GM10248 (cell line): ENCODE results near the gene ZNF557.
"Not testable (repeated sequence)": the region's sequence is repeated elsewhere in the genome, so short reads cannot be mapped to it uniquely, and the experiment has no call there.

Experiments used
- CTCF ChIA-PET: fragments of 300-600 bp; sonication (Branson Sonifier 250); formaldehyde crosslinking; extraction: SDS; loops from one replicate; lab custom pipeline; 2021; ENCODE audit warnings: antibody characterized with exemption; lab: Yijun Ruan, JAX
- POLR2A ChIA-PET: fragments of 350-650 bp; sonication (Branson Sonifier 250); formaldehyde crosslinking; extraction: SDS; loops from one replicate; lab custom pipeline; 2020; ENCODE audit warnings: antibody characterized with exemption; lab: Yijun Ruan, JAX
- DNase-seq: peaks from one replicate; pipeline ENCODE4 v3.0.0; 2012; ENCODE audit errors: extremely low spot score
- TF ChIP-seq, protein P1 (sequence below): IDR thresholded peaks from 2 replicates; pipeline ENCODE4 v1.5.1; 2012; ENCODE audit warnings: mild to moderate bottlenecking, low read depth; ENCODE audit errors: extremely low read depth, missing control alignments, control extremely low read depth

Gene ZNF557

GRCh38 chr19:7063339-7063738, 6.2 kb upstream of the ZNF557 start:
- POLR2A ChIA-PET = no interaction called here
- CTCF ChIA-PET = interaction anchor here (0.6 kb wide), 1 partner anchor 99 kb away, joined by 3 read pairs; no protein-coding TSS in a partner anchor
- TF ChIP-seq, protein P1, sequence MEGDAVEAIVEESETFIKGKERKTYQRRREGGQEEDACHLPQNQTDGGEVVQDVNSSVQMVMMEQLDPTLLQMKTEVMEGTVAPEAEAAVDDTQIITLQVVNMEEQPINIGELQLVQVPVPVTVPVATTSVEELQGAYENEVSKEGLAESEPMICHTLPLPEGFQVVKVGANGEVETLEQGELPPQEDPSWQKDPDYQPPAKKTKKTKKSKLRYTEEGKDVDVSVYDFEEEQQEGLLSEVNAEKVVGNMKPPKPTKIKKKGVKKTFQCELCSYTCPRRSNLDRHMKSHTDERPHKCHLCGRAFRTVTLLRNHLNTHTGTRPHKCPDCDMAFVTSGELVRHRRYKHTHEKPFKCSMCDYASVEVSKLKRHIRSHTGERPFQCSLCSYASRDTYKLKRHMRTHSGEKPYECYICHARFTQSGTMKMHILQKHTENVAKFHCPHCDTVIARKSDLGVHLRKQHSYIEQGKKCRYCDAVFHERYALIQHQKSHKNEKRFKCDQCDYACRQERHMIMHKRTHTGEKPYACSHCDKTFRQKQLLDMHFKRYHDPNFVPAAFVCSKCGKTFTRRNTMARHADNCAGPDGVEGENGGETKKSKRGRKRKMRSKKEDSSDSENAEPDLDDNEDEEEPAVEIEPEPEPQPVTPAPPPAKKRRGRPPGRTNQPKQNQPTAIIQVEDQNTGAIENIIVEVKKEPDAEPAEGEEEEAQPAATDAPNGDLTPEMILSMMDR = no peak
- no peak for DNase-seq

- POLR2A ChIA-PET = no interaction called here
- no peak for DNase-seq
- TF ChIP-seq, protein P1 = no peak
- CTCF ChIA-PET = interaction anchor here (0.6 kb wide), 1 partner anchor 100 kb away, joined by 3 read pairs; no protein-coding TSS in a partner anchor
Measured at GRCh38 chr19:7063764-7064418, 5.6 kb upstream of the ZNF557 start.

DNA sequence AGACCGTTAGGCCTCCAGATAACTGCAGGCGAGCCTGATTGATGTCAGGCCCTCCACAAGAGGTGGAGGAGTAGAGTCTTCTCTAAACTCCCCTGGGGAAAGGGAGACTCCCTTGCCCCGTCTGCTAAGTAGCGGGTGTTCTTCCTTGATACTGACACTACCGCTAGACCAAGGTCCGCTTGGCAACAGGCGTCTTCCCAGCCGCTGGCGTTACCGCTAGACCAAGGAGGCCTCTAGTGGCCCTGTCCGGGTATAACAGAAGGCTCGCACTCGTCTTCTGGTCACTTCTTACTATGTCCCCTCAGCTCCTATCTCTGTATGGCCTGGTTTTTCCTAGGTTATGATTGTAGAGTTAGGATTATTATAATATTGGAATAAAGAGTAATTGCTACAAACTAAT, 2.4 kb upstream of the ZNF557 start:
- CTCF ChIA-PET, DNase-seq, POLR2A ChIA-PET: not testable (repeated sequence)

DNA sequence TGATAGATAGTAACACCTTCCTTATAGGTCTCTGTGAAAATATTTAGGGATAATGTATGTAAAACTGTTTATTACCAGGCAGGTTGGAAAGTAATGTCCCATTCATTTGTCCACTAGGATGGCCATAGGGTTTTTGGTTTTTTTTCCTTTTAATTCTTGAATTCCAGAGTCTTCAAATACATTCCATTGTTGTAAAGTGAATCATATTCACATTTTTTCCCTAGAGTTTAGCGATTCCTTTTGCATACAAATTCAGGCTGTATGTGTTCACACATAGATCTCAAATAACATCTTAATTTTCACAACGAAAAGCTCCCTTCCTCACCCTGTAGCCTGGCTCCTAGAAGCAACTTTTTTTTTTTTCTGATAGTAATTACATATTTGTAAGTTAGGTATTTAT, 1.8 kb upstream of the ZNF557 start:
- ChIA-PET CTCF (no interaction called here), POLR2A (no interaction called here)
- TF ChIP-seq, protein P1 = no peak
- DNase-seq = no peak

GRCh38 chr19:7068599-7068998, 904 bp upstream of the ZNF557 start:
- DNase-seq = no peak
- CTCF ChIA-PET = interaction anchor here (1.4 to 1.7 kb wide), 2 partner anchors 13 to 500 kb away, joined by 4 read pairs; no protein-coding TSS in a partner anchor
- POLR2A ChIA-PET = interaction anchor here (0.7 to 1.0 kb wide), 2 partner anchors 31 to 800 kb away, joined by 3 to 6 read pairs; no protein-coding TSS in a partner anchor
- TF ChIP-seq, protein P1 = no peak

GRCh38 chr19:7069904-7070226, 362 bp downstream of the ZNF557 start:
- DNase-seq = no peak
- ChIA-PET POLR2A (interaction anchor here (1.0 kb wide), 1 partner anchor 30 kb away, joined by 6 read pairs; no protein-coding TSS in a partner anchor), CTCF (interaction anchor here (0.8 to 1.7 kb wide), 3 partner anchors 11 to 834 kb away, joined by 3 to 4 read pairs (median 4); partner anchors contain the start of gene MAP2K7)
- TF ChIP-seq, protein P1 = no peak

DNA sequence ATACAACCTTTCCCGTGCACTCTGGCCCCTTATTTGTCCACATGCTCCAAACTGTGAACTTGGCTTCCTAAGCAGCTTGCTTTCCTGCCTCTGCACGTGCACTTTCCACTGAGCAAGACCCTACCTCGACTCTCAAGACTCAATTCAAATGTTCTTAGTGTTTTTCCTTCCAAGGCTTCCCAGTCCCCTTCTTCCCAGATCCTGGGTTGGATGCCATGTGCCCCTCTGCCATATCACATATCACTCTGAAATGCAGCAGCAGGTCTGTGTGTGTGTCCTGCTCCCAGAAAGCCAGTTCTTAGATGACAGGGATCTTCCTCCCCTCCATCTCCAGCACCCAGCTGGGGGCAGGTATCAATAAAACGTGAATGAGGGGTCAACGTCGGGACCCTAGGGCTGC, 3.0 kb downstream of the ZNF557 start:
- ChIA-PET POLR2A (no interaction called here), CTCF (interaction anchor here (2.5 kb wide), 1 partner anchor 11 kb away, joined by 7 read pairs; no protein-coding TSS in a partner anchor)
- DNase-seq = no peak
- TF ChIP-seq, protein P1 = no peak
